Endothelial cell of umbilical vein (primary cell): ENCODE data around the gene FAM3C. TPM values are rescaled to one million over a fixed set of nuclear protein-coding genes. Genes with fewer than 3 reads are reported as not detected.

Source experiments
- BruUV-seq: library from RNA; stranded (reverse); fragments of 400-500 nt; replicated peaks from 2 replicates; lab custom pipeline; 2021; lab: Mats Ljungman, UMichigan
- CTCF ChIA-PET: fragments of 300-600, 350-600 bp; sonication (Branson Sonifier 250); formaldehyde crosslinking; loops from one replicate; lab custom pipeline; 2021; ENCODE audit warnings: antibody characterized with exemption, inconsistent platforms; lab: Charles Lee
- POLR2A ChIA-PET: fragments of 300-600, 350-600 bp; sonication (Branson Sonifier 250); formaldehyde crosslinking; loops from one replicate; lab custom pipeline; 2021; ENCODE audit warnings: antibody characterized with exemption, inconsistent platforms; lab: Charles Lee
- DNase-seq: peaks from one replicate; pipeline ENCODE4 v3.0.0-alpha.2; 2011; ENCODE audit warnings: low read depth, low spot score
- FAIRE-seq: peaks from 2 replicates; lab custom pipeline; 2011; peaks lifted over from hg19 to GRCh38; lab: Jason Lieb, UNC
- H2AFZ ChIP-seq: 2 replicates; pipeline ENCODE4 v1.6.0; 2012; ENCODE audit warnings: low read depth, low read length, control low read depth, inconsistent platforms
- H3K27ac ChIP-seq: 2 replicates; pipeline ENCODE4 v1.5.1; 2011; ENCODE audit warnings: low read depth, mild to moderate bottlenecking, control low read depth, low read length, moderate library complexity; ENCODE audit not compliant: insufficient read depth
- H3K27me3 ChIP-seq, 2 experiments: 2 replicates each; pipeline versions ENCODE4 v1.6.0 to v1.6.1; 2011; ENCODE audit warnings: low read length in 2 of 2, mixed read lengths in 1 of 2; ENCODE audit not compliant: control insufficient read depth in 2 of 2, insufficient read depth in 2 of 2
- H3K36me3 ChIP-seq, 2 experiments: 2 replicates in 1 of 2; 3 replicates in 1 of 2; pipeline ENCODE4 v1.5.1; 2011; ENCODE audit warnings: low read length in 2 of 2, mild to moderate bottlenecking in 1 of 2, moderate library complexity in 1 of 2; ENCODE audit not compliant: control insufficient read depth in 2 of 2, insufficient read depth in 2 of 2; ENCODE audit errors: extremely low read depth in 1 of 2
- H3K4me1 ChIP-seq: 3 replicates; pipeline ENCODE4 v1.5.1; 2011; ENCODE audit warnings: mild to moderate bottlenecking, low read length; ENCODE audit not compliant: control insufficient read depth, insufficient read depth; ENCODE audit errors: extremely low read depth
- H3K4me2 ChIP-seq: 2 replicates; pipeline ENCODE4 v1.6.1; 2011; ENCODE audit warnings: low read length, control low read depth, mixed read lengths; ENCODE audit not compliant: insufficient read depth
- H3K4me3 ChIP-seq, 3 experiments: fragments of 200-600 bp in 1 of 3; sonication (generic), shearing (Covaris generic) in 1 of 3; replicated peaks in 1 of 3; 2 replicates each; pipeline ENCODE4 v1.5.1; 2011 to 2016; ENCODE audit warnings: control low read depth in 3 of 3, low read length in 3 of 3, mild to moderate bottlenecking in 2 of 3, inconsistent platforms in 1 of 3, low read depth in 1 of 3, moderate library complexity in 1 of 3; ENCODE audit not compliant: insufficient read depth in 1 of 3
- H3K79me2 ChIP-seq: 2 replicates; pipeline ENCODE4 v1.6.0; 2012; ENCODE audit warnings: low read length, inconsistent platforms; ENCODE audit not compliant: control insufficient read depth, insufficient read depth
- H3K9ac ChIP-seq: replicated peaks from 2 replicates; pipeline ENCODE3; 2011; ENCODE audit warnings: low read length, control low read depth; ENCODE audit not compliant: insufficient read depth; ENCODE audit errors: extremely low read depth
- H3K9me1 ChIP-seq: replicated peaks from 3 replicates; pipeline ENCODE4 v1.6.0; 2011; ENCODE audit warnings: mild to moderate bottlenecking, low read length; ENCODE audit not compliant: control insufficient read depth, insufficient read depth; ENCODE audit errors: extremely low read depth
- H3K9me3 ChIP-seq: replicated peaks from 2 replicates; pipeline ENCODE4 v1.5.1; 2012; ENCODE audit warnings: low read length, inconsistent platforms; ENCODE audit not compliant: control insufficient read depth, insufficient read depth
- H4K20me1 ChIP-seq: replicated peaks from 2 replicates; pipeline ENCODE3; 2011; ENCODE audit warnings: mild to moderate bottlenecking, low read length; ENCODE audit not compliant: control insufficient read depth, insufficient read depth; ENCODE audit errors: extremely low read depth
- EZH2 ChIP-seq: IDR thresholded peaks from 2 replicates; pipeline ENCODE4 v1.6.1; 2012; ENCODE audit warnings: borderline replicate concordance, low read depth, mild to moderate bottlenecking, moderate library complexity, low read length, inconsistent platforms; ENCODE audit not compliant: severe bottlenecking
- FOS ChIP-seq: IDR thresholded peaks from 2 replicates; pipeline ENCODE4 v1.6.1; 2011; ENCODE audit warnings: mild to moderate bottlenecking, low read length, moderate library complexity, borderline replicate concordance; ENCODE audit not compliant: insufficient read depth
- GATA2 ChIP-seq: IDR thresholded peaks from 2 replicates; pipeline ENCODE4 v1.7.0; 2011; ENCODE audit warnings: low read depth, mild to moderate bottlenecking, moderate library complexity, mixed read lengths, low read length; ENCODE audit not compliant: insufficient read length, insufficient read depth
- JUN ChIP-seq: IDR thresholded peaks from 2 replicates; pipeline ENCODE4 v1.6.1; 2011; ENCODE audit warnings: borderline replicate concordance, low read depth; ENCODE audit not compliant: insufficient read length, insufficient read depth
- MYC ChIP-seq: IDR thresholded peaks from one replicate; pipeline ENCODE4 v1.6.1; 2011; ENCODE audit warnings: mild to moderate bottlenecking, low read depth, low read length
- POLR2A ChIP-seq: IDR thresholded peaks from 2 replicates; pipeline ENCODE4 v1.6.1; 2012; ENCODE audit warnings: low read depth, mild to moderate bottlenecking, control low read depth, low read length
- POLR2AphosphoS5 ChIP-seq: IDR thresholded peaks from 2 replicates; pipeline ENCODE4 v1.6.1; 2012; ENCODE audit warnings: low read depth, mild to moderate bottlenecking, control low read depth, low read length, moderate library complexity; ENCODE audit not compliant: insufficient read depth
- dilution Hi-C: fragments of 300-500 bp; cut with MboI; formaldehyde crosslinking; loops from one replicate; pipeline ENCODE4 v1.15.0; 2019; ENCODE audit warnings: low sequenced_read_pairs; ENCODE audit not compliant: extremely low pct_ligation_motif_present
- intact Hi-C: fragments of 100-400 bp; cut with micrococcal nuclease; formaldehyde crosslinking; loops from one replicate; pipeline ENCODE4 v1.10.0; 2022
- polyA plus RNA-seq, 4 experiments: library from polyadenylated mRNA; depleted of rRNA in 3 of 4; stranded (reverse) in 3 of 4; unstranded in 1 of 4; fragments of >200 nt; gene quantifications; 2 replicates each; pipeline versions ENCODE4 v1.2.1 to v1.2.3, GENCODE V29; 2011 to 2012; ENCODE audit warnings: missing spikeins in 1 of 4
- total RNA-seq: library from RNA; stranded (reverse); gene quantifications from 2 replicates; pipeline ENCODE4 v1.2.3, GENCODE V29; 2021
- TF ChIP-seq, protein P1 (sequence below): IDR thresholded peaks from 2 replicates; pipeline ENCODE4 v1.6.1; 2011; ENCODE audit not compliant: insufficient read depth, insufficient read length
- TF ChIP-seq, protein P2 (sequence below), 2 donors: IDR thresholded peaks; 1 replicate in 1 of 2; 2 replicates in 1 of 2; pipeline ENCODE4 v1.5.1; 2011; ENCODE audit warnings: low read length in 2 of 2, mild to moderate bottlenecking in 2 of 2, moderate library complexity in 2 of 2, control low read depth in 1 of 2, inconsistent platforms in 1 of 2, low read depth in 1 of 2; ENCODE audit not compliant: insufficient read depth in 1 of 2; ENCODE audit errors: extremely low read depth in 1 of 2

The FAM3C gene
- total and polyA plus RNA-seq, 2 donors (not counting 3 experiments of a cell fraction or from before 2014, with no cell fraction given), result 20.2 to 50.0 TPM

DNA sequence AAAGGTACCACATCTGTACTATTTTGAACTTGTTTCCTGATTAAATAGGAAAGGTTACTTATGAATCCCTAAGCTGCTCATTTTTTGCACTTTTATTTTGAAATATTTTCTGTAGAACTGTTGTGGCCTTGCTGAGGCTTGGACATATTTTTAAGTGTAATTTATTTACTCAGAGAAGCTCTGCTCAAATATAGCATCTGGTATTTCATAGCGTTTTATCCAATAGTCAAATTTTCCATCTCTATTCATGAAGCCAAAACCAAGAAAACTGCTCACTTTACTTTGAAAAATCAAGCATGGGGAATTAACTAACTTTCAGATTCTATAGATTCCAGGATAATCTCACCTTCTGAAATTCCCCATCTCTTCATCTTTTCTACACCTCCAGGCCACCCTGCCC, 6.6 kb upstream of the FAM3C start:
- POLR2A ChIA-PET, result no interaction called here
- no peaks in the 10 kb centered on the region for H4K20me1 ChIP-seq
- no peak overlapping the region for H3K4me2 ChIP-seq
- DNase-seq (no peak), FAIRE-seq (no peak)
- CTCF ChIA-PET, result no interaction called here
- no peaks in the 10 kb centered on the region for H3K4me1 ChIP-seq
- no peak overlapping the region for H2AFZ ChIP-seq
- H3K79me2 ChIP-seq, result no peaks in the 10 kb centered on the region
- dilution Hi-C loops, result no loop called here
- intact Hi-C loops, result no loop called here
- H3K36me3 ChIP-seq, result no peaks in the 10 kb centered on the region
- H3K27me3 ChIP-seq, result peaks cover 0 to 2% of the 10 kb centered on the region in 2 experiments
- no peak overlapping the region for H3K9ac ChIP-seq
- BruUV-seq, result no TSS peak
- no peak for TF ChIP-seq MYC
- TF ChIP-seq, protein P1, sequence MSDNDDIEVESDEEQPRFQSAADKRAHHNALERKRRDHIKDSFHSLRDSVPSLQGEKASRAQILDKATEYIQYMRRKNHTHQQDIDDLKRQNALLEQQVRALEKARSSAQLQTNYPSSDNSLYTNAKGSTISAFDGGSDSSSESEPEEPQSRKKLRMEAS, result no peak
- TF ChIP-seq POLR2A, result no peak
- TF ChIP-seq FOS, result no peak
- TF ChIP-seq, protein P2, sequence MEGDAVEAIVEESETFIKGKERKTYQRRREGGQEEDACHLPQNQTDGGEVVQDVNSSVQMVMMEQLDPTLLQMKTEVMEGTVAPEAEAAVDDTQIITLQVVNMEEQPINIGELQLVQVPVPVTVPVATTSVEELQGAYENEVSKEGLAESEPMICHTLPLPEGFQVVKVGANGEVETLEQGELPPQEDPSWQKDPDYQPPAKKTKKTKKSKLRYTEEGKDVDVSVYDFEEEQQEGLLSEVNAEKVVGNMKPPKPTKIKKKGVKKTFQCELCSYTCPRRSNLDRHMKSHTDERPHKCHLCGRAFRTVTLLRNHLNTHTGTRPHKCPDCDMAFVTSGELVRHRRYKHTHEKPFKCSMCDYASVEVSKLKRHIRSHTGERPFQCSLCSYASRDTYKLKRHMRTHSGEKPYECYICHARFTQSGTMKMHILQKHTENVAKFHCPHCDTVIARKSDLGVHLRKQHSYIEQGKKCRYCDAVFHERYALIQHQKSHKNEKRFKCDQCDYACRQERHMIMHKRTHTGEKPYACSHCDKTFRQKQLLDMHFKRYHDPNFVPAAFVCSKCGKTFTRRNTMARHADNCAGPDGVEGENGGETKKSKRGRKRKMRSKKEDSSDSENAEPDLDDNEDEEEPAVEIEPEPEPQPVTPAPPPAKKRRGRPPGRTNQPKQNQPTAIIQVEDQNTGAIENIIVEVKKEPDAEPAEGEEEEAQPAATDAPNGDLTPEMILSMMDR (IDR thresholded peaks at IDR 0.05; ENCODE audit: extremely low read depth in 1 of 2, insufficient read depth in 1 of 2, low read depth in 1 of 2, low read length in 2 of 2), result no peak
- no peak for TF ChIP-seq JUN
- no peaks in the 10 kb centered on the region for H3K9me3 ChIP-seq
- no peaks in the 10 kb centered on the region for H3K9me1 ChIP-seq
- no peak overlapping the region for H3K4me3 ChIP-seq
- no peak overlapping the region for H3K27ac ChIP-seq

DNA sequence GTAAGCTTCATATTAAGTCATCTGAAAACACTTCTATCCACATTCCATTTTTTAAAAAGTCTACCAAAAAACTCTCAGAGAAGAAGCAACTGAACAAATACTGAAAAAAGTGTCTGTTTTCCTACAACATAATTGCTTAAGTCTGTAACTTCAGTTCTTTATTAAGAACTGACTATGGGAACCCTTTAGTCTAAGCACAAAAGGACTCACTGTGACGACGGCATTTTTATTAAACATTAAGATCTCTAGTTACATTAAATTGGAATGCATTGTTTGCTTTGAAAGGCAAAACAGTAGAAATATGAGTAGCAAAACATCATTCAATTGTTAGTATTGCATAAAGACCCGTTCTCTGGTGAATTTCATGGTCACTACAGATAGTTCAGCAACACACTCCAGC, 5.8 kb upstream of the FAM3C start:
- CTCF ChIA-PET, result no interaction called here
- H3K27ac ChIP-seq, result no peak overlapping the region
- FAIRE-seq, result no peak

More for the DNA sequence above, 5.8 kb upstream of the FAM3C start:
- intact Hi-C loops (no loop called here), dilution Hi-C loops (no loop called here)
- no peaks in the 10 kb centered on the region for H3K4me1 ChIP-seq
- H2AFZ ChIP-seq, result no peak overlapping the region
- BruUV-seq, result no TSS peak
- no peaks in the 10 kb centered on the region for H3K36me3 ChIP-seq
- H4K20me1 ChIP-seq, result no peaks in the 10 kb centered on the region
- no peaks in the 10 kb centered on the region for H3K9me3 ChIP-seq
- no peak overlapping the region for H3K4me3 ChIP-seq
- no peaks in the 10 kb centered on the region for H3K9me1 ChIP-seq
- no peak overlapping the region for H3K4me2 ChIP-seq
- H3K9ac ChIP-seq, result no peak overlapping the region
- peaks cover 0 to 2% of the 10 kb centered on the region in 2 experiments for H3K27me3 ChIP-seq
- TF ChIP-seq MYC (no peak), GATA2 (no peak), POLR2AphosphoS5 (no peak), FOS (no peak), JUN (no peak), POLR2A (no peak), EZH2 (no peak)
- TF ChIP-seq, protein P2 (IDR thresholded peaks at IDR 0.05; ENCODE audit: extremely low read depth in 1 of 2, insufficient read depth in 1 of 2, low read depth in 1 of 2, low read length in 2 of 2), result no peak
- TF ChIP-seq, protein P1, result no peak
- no peak for DNase-seq
- POLR2A ChIA-PET, result no interaction called here
- no peaks in the 10 kb centered on the region for H3K79me2 ChIP-seq
